Stimulated activated CD8-positive, alpha-beta memory T cell treated with anti-CD3 and anti-CD28 coated beads, Interleukin-15, amount 100 ng/mL, for 4 hours (primary cell): ENCODE measurements around the gene ERMARD.

Experiments
- DNase-seq, 2 donors: peaks; one replicate each; pipeline ENCODE4 v3.0.0-alpha.2; 2020; ENCODE audit warnings: low read depth in 2 of 2

Gene ERMARD

GRCh38 chr6:169783971-169784820, 32.8 kb downstream of the ERMARD start:
- no peak for DNase-seq

- no peak for DNase-seq
Measured at GRCh38 chr6:169784821-169785340, 33.5 kb downstream of the ERMARD start.

- DNase-seq, result no peak
Measured at GRCh38 chr6:169785566-169785965, 34.1 kb downstream of the ERMARD start.

GRCh38 chr6:169786349-169786748, 34.9 kb downstream of the ERMARD start:
- DNase-seq, result no peak

GRCh38 chr6:169787797-169788196, 36.4 kb downstream of the ERMARD start:
- DNase-seq, result no peak

- no peak for DNase-seq
Measured at GRCh38 chr6:169788809-169789145, 37.4 kb downstream of the ERMARD start.

GRCh38 chr6:169789146-169789943, 37.9 kb downstream of the ERMARD start:
- DNase-seq, result no peak

- peak; percentile 33 to 37 for DNase-seq
Measured at GRCh38 chr6:169789944-169790927, 38.8 kb downstream of the ERMARD start.

- DNase-seq, result no peak
Measured at GRCh38 chr6:169791721-169792131, 40.3 kb downstream of the ERMARD start.

- DNase-seq, result no peak
Measured at GRCh38 chr6:169792306-169793015, 41.0 kb downstream of the ERMARD start.

- no peak for DNase-seq
Measured at GRCh38 chr6:169793408-169793807, 42.0 kb downstream of the ERMARD start.

- DNase-seq, result no peak
Measured at GRCh38 chr6:169794317-169795055, 43.1 kb downstream of the ERMARD start.

GRCh38 chr6:169795196-169795595, 43.8 kb downstream of the ERMARD start:
- DNase-seq, result no peak

- DNase-seq, result no peak
Measured at GRCh38 chr6:169798764-169799473, 47.5 kb downstream of the ERMARD start.

- DNase-seq, result no peak
Measured at GRCh38 chr6:169799474-169799926, 48.1 kb downstream of the ERMARD start.

- DNase-seq, result no peak
Measured at GRCh38 chr6:169800116-169800667, 48.8 kb downstream of the ERMARD start.

GRCh38 chr6:169800668-169801395, 49.4 kb downstream of the ERMARD start:
- no peak for DNase-seq

GRCh38 chr6:169801396-169802160, 50.2 kb downstream of the ERMARD start:
- no peak for DNase-seq
